Upper lobe of right lung (tissue), 1 donor: ENCODE data around the gene TOM1. TPM values are rescaled to one million over a fixed set of nuclear protein-coding genes. Genes with fewer than 3 reads are reported as not detected.
A peak's percentile ranks its signal among the peaks of the same experiment; 100 is the strongest.

Experiments
- ATAC-seq: fragments of 200-7000 bp; cut with Tn5 transposase; one replicate; pipeline ENCODE4 v1.9.1; 2020; ENCODE audit warnings: mild to moderate bottlenecking, moderate library complexity
- DNase-seq: peaks from one replicate; pipeline ENCODE4 v3.0.0-alpha.2; 2020
- H3K27ac ChIP-seq: fragments of 200-600 bp; one replicate; pipeline ENCODE4 v1.8.0; 2022
- H3K27me3 ChIP-seq: fragments of 200-600 bp; one replicate; pipeline ENCODE4 v1.8.0; 2022; ENCODE audit warnings: mild to moderate bottlenecking
- H3K36me3 ChIP-seq: fragments of 200-600 bp; one replicate; pipeline ENCODE4 v1.8.0; 2022
- H3K4me1 ChIP-seq: fragments of 200-600 bp; one replicate; pipeline ENCODE4 v1.8.0; 2022
- H3K4me3 ChIP-seq: fragments of 200-600 bp; one replicate; pipeline ENCODE4 v1.8.0; 2022; ENCODE audit warnings: mild to moderate bottlenecking
- H3K9me3 ChIP-seq: fragments of 200-600 bp; one replicate; pipeline ENCODE4 v1.8.0; 2022
- CTCF ChIP-seq: fragments of 200-600 bp; IDR thresholded peaks from one replicate; pipeline ENCODE4 v1.8.0; 2022; ENCODE audit warnings: antibody characterized with exemption
- intact Hi-C: fragments of 100-400 bp; cut with DNase I; formaldehyde crosslinking; loops from one replicate; pipeline ENCODE4 v1.11.0; 2022
- total RNA-seq: library from RNA; stranded (reverse); fragmentation: NEBNext Ultra II Directional; extraction: Animal tissue kit (Norgen Biotek cat#: 25700); gene quantifications from one replicate; pipeline ENCODE4 v1.2.1, GENCODE V29; 2021
- donor health status: DM: no; HTN: yes; CAD: no; lungs with severe emphysema.

TOM1 gene
- total RNA-seq, 1 donor from 2014 or later = 101 TPM

DNA sequence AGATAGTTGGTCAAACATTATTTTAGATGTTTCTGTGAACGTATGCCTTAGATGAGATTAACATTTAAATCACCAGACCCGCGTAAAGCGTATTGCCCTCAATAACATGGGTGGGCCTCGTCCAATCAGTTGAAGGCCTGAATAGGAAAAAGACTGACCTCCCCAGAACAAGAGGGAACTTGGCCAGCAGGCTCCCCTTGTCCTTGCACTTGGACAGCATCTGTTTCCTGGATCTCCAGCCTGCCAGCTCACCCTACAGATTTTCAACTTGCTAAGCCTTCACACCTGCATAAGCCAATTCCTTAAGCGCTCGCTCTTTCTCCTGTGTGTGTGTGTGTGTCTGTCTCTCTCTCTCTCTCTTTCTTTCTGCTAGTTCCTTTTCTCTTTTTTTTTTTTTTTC, 8.2 kb downstream of the TOM1 start:
- H3K4me1 ChIP-seq = peaks cover 45% of the 10 kb centered on the region
- H3K27me3 ChIP-seq = no peaks in the 10 kb centered on the region
- ATAC-seq = no peak
- DNase-seq = peak; percentile 10
- H3K36me3 ChIP-seq = peaks cover 12% of the 10 kb centered on the region
- TF ChIP-seq CTCF = no peak
- intact Hi-C loops = no loop called here
- no peaks in the 10 kb centered on the region for H3K9me3 ChIP-seq
- H3K4me3 ChIP-seq = no peak overlapping the region
- no peak overlapping the region for H3K27ac ChIP-seq

- Histone ChIP-seq H3K9me3 (no peaks in the 10 kb centered on the region), H3K27ac (no peak overlapping the region), H3K4me1 (peaks cover 48% of the 10 kb centered on the region), H3K36me3 (peaks cover 12% of the 10 kb centered on the region), H3K4me3 (no peak overlapping the region), H3K27me3 (no peaks in the 10 kb centered on the region)
- TF ChIP-seq CTCF = no peak
- DNase-seq (peak; percentile 23), ATAC-seq (peak; percentile 14)
- intact Hi-C loops = no loop called here
Measured at GRCh38 chr22:35308480-35309021, 8.9 kb downstream of the TOM1 start.

GRCh38 chr22:35310556-35311550, 11.2 kb downstream of the TOM1 start:
- Histone ChIP-seq H3K27ac (no peak overlapping the region), H3K9me3 (no peaks in the 10 kb centered on the region), H3K4me3 (no peak overlapping the region), H3K36me3 (peaks cover 6% of the 10 kb centered on the region), H3K27me3 (no peaks in the 10 kb centered on the region), H3K4me1 (peaks cover 63% of the 10 kb centered on the region)
- DNase-seq = peak; percentile 56
- ATAC-seq = no peak
- no peak for TF ChIP-seq CTCF
- intact Hi-C loops = no loop called here

GRCh38 chr22:35311551-35311999, 11.9 kb downstream of the TOM1 start:
- H3K27me3 ChIP-seq = no peaks in the 10 kb centered on the region
- H3K27ac ChIP-seq = no peak overlapping the region
- H3K36me3 ChIP-seq = peaks cover 6% of the 10 kb centered on the region
- intact Hi-C loops = no loop called here
- no peaks in the 10 kb centered on the region for H3K9me3 ChIP-seq
- DNase-seq (peak; percentile 53), ATAC-seq (no peak)
- H3K4me1 ChIP-seq = peaks cover 59% of the 10 kb centered on the region
- TF ChIP-seq CTCF = no peak
- no peak overlapping the region for H3K4me3 ChIP-seq

DNA sequence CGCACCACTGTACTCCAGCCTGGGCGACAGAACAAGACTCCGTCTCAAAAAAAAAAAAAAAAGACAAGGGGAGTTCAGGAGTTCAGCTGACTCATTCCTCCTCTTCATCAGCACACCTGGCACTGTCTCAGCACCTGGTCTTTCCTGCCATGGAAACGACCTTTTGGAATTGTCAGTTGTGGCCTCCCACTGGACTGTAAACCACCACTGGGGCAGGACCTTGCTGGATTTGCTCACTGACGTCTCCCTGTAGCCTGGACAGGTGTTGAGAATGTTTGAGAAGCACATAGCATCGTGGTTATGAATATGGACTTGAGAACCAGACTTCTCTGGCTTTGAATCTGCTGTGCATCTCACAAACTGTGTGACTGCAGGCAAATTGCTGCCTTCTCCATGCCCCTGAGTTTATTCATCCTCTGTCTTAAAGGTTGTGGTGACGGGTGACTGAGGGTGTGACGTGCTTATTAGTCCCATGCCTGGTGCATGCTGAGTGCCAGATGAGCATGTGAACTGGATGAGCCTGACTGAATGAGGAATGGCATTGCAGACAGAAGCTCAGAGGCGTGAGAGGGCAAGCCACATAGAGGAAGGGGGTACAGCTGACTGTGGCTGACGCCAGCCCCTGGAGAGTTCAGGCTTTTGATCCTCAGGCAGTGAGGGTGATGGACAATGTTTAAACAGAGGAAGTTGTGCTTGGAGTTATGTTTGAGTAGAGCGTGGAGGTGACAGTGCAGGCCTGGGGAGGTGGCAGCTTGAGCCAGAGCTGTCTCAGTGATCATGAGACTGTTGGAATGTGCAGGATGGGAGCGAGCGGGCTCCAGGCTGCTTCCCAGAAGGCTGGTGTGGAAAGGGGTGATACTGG, 12.7 kb downstream of the TOM1 start:
- TF ChIP-seq CTCF = no peak
- H3K36me3 ChIP-seq = peaks cover 9% of the 10 kb centered on the region
- intact Hi-C loops = no loop called here
- peaks cover 51% of the 10 kb centered on the region for H3K4me1 ChIP-seq
- no peaks in the 10 kb centered on the region for H3K27me3 ChIP-seq
- DNase-seq = peak; percentile 44
- no peak overlapping the region for H3K27ac ChIP-seq
- H3K9me3 ChIP-seq = no peaks in the 10 kb centered on the region
- no peak overlapping the region for H3K4me3 ChIP-seq
- no peak for ATAC-seq
